ENCODE measurements around the gene RGS12. TPM values are rescaled to one million over a fixed set of nuclear protein-coding genes. Genes with fewer than 3 reads are reported as not detected.

Gene RGS12
- total RNA-seq, 2 experiments from 2014 or later, result 5.2 to 6.4 TPM

- H3K9me2 ChIP-seq (ENCODE audit: insufficient read depth, low read length), result no peaks in the 10 kb centered on the region
- no peak overlapping the region for H2AFZ ChIP-seq (ENCODE audit: low read length)
- H3K4me3 ChIP-seq (ENCODE audit: low read depth, low read length, poor library complexity, severe bottlenecking), result no peak overlapping the region
- peaks cover 19% of the 10 kb centered on the region for H3K4me1 ChIP-seq (ENCODE audit: insufficient read depth, low read length, poor library complexity, severe bottlenecking)
- no peaks in the 10 kb centered on the region for H3K79me2 ChIP-seq (ENCODE audit: insufficient read depth, low read depth, low read length)
- POLR2A ChIA-PET, result no interaction called here
- intact Hi-C loops (cut with micrococcal nuclease; ENCODE audit: unreplicated experiment), result no loop called here
- DNase-seq (ENCODE audit: low spot score), result no peak
- no peak overlapping the region for H3K27ac ChIP-seq (ENCODE audit: low read depth, low read length, poor library complexity, severe bottlenecking)
- no peak overlapping the region for H3K4me2 ChIP-seq (ENCODE audit: low read length)
- BruUV-seq (replicated peaks), result no TSS peak
- H3K9me3 ChIP-seq (ENCODE audit: low read length), result no peaks in the 10 kb centered on the region
- TF ChIP-seq EZH2phosphoT487 (IDR thresholded peaks at IDR 0.05; ENCODE audit: borderline replicate concordance, low read depth, low read length), result no peak
- TF ChIP-seq, protein P1, sequence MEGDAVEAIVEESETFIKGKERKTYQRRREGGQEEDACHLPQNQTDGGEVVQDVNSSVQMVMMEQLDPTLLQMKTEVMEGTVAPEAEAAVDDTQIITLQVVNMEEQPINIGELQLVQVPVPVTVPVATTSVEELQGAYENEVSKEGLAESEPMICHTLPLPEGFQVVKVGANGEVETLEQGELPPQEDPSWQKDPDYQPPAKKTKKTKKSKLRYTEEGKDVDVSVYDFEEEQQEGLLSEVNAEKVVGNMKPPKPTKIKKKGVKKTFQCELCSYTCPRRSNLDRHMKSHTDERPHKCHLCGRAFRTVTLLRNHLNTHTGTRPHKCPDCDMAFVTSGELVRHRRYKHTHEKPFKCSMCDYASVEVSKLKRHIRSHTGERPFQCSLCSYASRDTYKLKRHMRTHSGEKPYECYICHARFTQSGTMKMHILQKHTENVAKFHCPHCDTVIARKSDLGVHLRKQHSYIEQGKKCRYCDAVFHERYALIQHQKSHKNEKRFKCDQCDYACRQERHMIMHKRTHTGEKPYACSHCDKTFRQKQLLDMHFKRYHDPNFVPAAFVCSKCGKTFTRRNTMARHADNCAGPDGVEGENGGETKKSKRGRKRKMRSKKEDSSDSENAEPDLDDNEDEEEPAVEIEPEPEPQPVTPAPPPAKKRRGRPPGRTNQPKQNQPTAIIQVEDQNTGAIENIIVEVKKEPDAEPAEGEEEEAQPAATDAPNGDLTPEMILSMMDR (conservative IDR thresholded peaks at IDR 0.05; ENCODE audit: low read length), result no peak
- CTCF ChIA-PET (ENCODE audit: unreplicated experiment), result no interaction called here
- H4K20me1 ChIP-seq (ENCODE audit: insufficient read depth, low read length), result no peaks in the 10 kb centered on the region
- no peaks in the 10 kb centered on the region for H3K36me3 ChIP-seq (ENCODE audit: insufficient read depth, low read length)
These were observed 2.3 kb upstream of the RGS12 start for GRCh38 chr4:3290476-3290875.

GRCh38 chr4:3290889-3291321 lies 1.9 kb upstream of the RGS12 start:
- DNase-seq (ENCODE audit: low spot score), result no peak
- ChIA-PET CTCF (ENCODE audit: unreplicated experiment) (no interaction called here), POLR2A (no interaction called here)
- Histone ChIP-seq H3K4me1 (ENCODE audit: insufficient read depth, low read length, poor library complexity, severe bottlenecking) (peaks cover 16% of the 10 kb centered on the region), H3K4me2 (ENCODE audit: low read length) (no peak overlapping the region), H3K9me3 (ENCODE audit: low read length) (no peaks in the 10 kb centered on the region), H3K79me2 (ENCODE audit: insufficient read depth, low read depth, low read length) (no peaks in the 10 kb centered on the region), H4K20me1 (ENCODE audit: insufficient read depth, low read length) (no peaks in the 10 kb centered on the region), H3K27ac (ENCODE audit: low read depth, low read length, poor library complexity, severe bottlenecking) (no peak overlapping the region), H3K36me3 (ENCODE audit: insufficient read depth, low read length) (no peaks in the 10 kb centered on the region), H2AFZ (ENCODE audit: low read length) (no peak overlapping the region), H3K4me3 (ENCODE audit: low read depth, low read length, poor library complexity, severe bottlenecking) (no peak overlapping the region), H3K9me2 (ENCODE audit: insufficient read depth, low read length) (no peaks in the 10 kb centered on the region)
- intact Hi-C loops (cut with micrococcal nuclease; ENCODE audit: unreplicated experiment), result no loop called here
- TF ChIP-seq, protein P1 (conservative IDR thresholded peaks at IDR 0.05; ENCODE audit: low read length), result no peak
- no peak for TF ChIP-seq EZH2phosphoT487 (IDR thresholded peaks at IDR 0.05; ENCODE audit: borderline replicate concordance, low read depth, low read length)
- BruUV-seq (replicated peaks), result no TSS peak

GRCh38 chr4:3291411-3291968 lies 1.3 kb upstream of the RGS12 start:
- Histone ChIP-seq H3K27ac (ENCODE audit: low read depth, low read length, poor library complexity, severe bottlenecking) (no peak overlapping the region), H4K20me1 (ENCODE audit: insufficient read depth, low read length) (no peaks in the 10 kb centered on the region), H3K4me2 (ENCODE audit: low read length) (peak overlapping the region; percentile 99), H3K9me3 (ENCODE audit: low read length) (no peaks in the 10 kb centered on the region), H3K4me1 (ENCODE audit: insufficient read depth, low read length, poor library complexity, severe bottlenecking) (peaks cover 11% of the 10 kb centered on the region), H3K4me3 (ENCODE audit: low read depth, low read length, poor library complexity, severe bottlenecking) (peak overlapping the region; percentile 73), H3K9me2 (ENCODE audit: insufficient read depth, low read length) (no peaks in the 10 kb centered on the region), H3K36me3 (ENCODE audit: insufficient read depth, low read length) (no peaks in the 10 kb centered on the region), H2AFZ (ENCODE audit: low read length) (no peak overlapping the region), H3K79me2 (ENCODE audit: insufficient read depth, low read depth, low read length) (no peaks in the 10 kb centered on the region)
- no TSS peak for BruUV-seq (replicated peaks)
- TF ChIP-seq, protein P1 (conservative IDR thresholded peaks at IDR 0.05; ENCODE audit: low read length), result no peak
- no peak for TF ChIP-seq EZH2phosphoT487 (IDR thresholded peaks at IDR 0.05; ENCODE audit: borderline replicate concordance, low read depth, low read length)
- CTCF ChIA-PET (ENCODE audit: unreplicated experiment), result no interaction called here
- no peak for DNase-seq (ENCODE audit: low spot score)
- POLR2A ChIA-PET, result no interaction called here
- intact Hi-C loops (cut with micrococcal nuclease; ENCODE audit: unreplicated experiment), result no loop called here
